ENCODE measurements around the gene GYG1. TPM values are rescaled to one million over a fixed set of nuclear protein-coding genes. Genes with fewer than 3 reads are reported as not detected.

Gene GYG1
- total RNA-seq, 1 experiment from 2014 or later, result 75.2 TPM

DNA sequence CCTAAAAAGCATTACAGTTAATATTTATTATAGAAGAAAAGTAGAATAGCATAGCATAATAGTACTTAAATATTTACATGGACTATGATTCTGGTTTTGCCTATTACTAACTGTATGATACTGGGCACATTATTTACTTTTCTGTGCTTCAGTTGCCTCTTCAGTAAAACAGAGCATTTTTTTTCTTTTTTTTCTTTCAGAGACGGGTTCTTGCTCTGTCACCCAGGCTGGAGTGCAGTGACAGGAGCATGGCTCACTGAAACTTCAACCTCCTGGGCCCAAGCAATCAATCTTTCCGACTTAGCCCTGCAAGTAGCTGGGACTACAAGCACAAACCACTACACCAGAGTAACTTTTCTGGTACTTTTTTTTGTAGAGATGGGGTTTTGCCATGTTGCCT, 47.0 kb downstream of the GYG1 start:
- intact Hi-C loops (cut with micrococcal nuclease; ENCODE audit: unreplicated experiment), result no loop called here

DNA sequence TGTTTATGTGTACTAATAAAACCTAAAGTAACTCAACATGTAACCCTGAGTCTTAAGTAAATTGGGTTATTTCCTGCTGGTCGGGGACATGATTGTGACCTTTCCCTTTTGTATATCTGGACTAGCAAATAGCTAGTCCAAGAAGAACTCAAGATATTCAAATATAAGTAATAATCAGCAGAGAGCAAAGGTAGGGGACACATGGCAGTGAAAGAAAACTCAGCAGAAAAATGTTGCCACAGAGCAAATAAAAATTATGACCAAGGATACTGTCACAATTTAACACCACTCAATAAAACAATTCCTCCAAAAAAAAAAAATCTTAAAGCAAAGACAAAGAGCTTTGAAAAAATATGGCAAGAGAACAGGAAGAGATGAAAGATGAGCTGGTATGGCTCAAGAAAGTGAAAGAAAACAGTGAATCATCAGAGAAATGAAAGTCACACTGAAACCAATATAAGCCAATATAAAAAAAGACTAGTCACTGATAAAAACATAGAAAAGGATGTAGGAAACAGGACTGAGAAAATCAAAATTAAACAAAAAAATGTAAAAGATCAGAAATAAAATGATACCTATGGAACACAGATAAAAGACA, 51.5 kb downstream of the GYG1 start:
- peaks cover 69% of the 10 kb centered on the region for H3K36me3 ChIP-seq (ENCODE audit: control insufficient read depth, insufficient read depth, low read length)
- H3K27ac ChIP-seq (ENCODE audit: low read length), result no peak overlapping the region
- ChIA-PET POLR2A (interaction anchor here (0.6 kb wide), 2 partner anchors 40 to 175 kb away, joined by 3 read pairs; no protein-coding TSS in a partner anchor), CTCF (interaction anchor here (0.7 kb wide), 1 partner anchor 324 kb away, joined by 10 read pairs; no protein-coding TSS in a partner anchor)
- no TSS peak for BruUV-seq (replicated peaks)
- H3K4me3 ChIP-seq (ENCODE audit: low read depth in 2 of 2, low read length in 2 of 2), result no peak overlapping the region
- no peaks in the 10 kb centered on the region for H3K9me3 ChIP-seq (ENCODE audit: control insufficient read depth, insufficient read depth, low read depth, low read length)
- H3K27me3 ChIP-seq (ENCODE audit: control insufficient read depth, insufficient read depth, low read length), result no peaks in the 10 kb centered on the region
- no peak for TF ChIP-seq TCF7L2 (IDR thresholded peaks at IDR 0.05; ENCODE audit: low read depth, low read length)
- H3K4me1 ChIP-seq (ENCODE audit: control insufficient read depth, insufficient read depth, low read length), result no peaks in the 10 kb centered on the region
- no peak for DNase-seq (ENCODE audit: low read depth, low spot score)
- in situ Hi-C loops (cut with HindIII; ENCODE audit: low pct_unique_long_range_greater_than_20kb, low sequenced_read_pairs) (no loop called here), intact Hi-C loops (cut with micrococcal nuclease; ENCODE audit: unreplicated experiment) (no loop called here)
- no peak for ATAC-seq

More for the DNA sequence above, 47.0 kb downstream of the GYG1 start:
- ATAC-seq (no peak), DNase-seq (ENCODE audit: low read depth, low spot score) (no peak)
- BruUV-seq (replicated peaks), result no TSS peak
- Histone ChIP-seq H3K4me1 (ENCODE audit: control insufficient read depth, insufficient read depth, low read length) (no peaks in the 10 kb centered on the region), H3K27ac (ENCODE audit: low read length) (no peak overlapping the region), H3K4me3 (ENCODE audit: low read depth in 2 of 2, low read length in 2 of 2) (no peak overlapping the region), H3K27me3 (ENCODE audit: control insufficient read depth, insufficient read depth, low read length) (no peaks in the 10 kb centered on the region), H3K36me3 (ENCODE audit: control insufficient read depth, insufficient read depth, low read length) (peaks cover 60% of the 10 kb centered on the region), H3K9me3 (ENCODE audit: control insufficient read depth, insufficient read depth, low read depth, low read length) (no peaks in the 10 kb centered on the region)
- ChIA-PET CTCF (no interaction called here), POLR2A (no interaction called here)
- TF ChIP-seq, protein P1, sequence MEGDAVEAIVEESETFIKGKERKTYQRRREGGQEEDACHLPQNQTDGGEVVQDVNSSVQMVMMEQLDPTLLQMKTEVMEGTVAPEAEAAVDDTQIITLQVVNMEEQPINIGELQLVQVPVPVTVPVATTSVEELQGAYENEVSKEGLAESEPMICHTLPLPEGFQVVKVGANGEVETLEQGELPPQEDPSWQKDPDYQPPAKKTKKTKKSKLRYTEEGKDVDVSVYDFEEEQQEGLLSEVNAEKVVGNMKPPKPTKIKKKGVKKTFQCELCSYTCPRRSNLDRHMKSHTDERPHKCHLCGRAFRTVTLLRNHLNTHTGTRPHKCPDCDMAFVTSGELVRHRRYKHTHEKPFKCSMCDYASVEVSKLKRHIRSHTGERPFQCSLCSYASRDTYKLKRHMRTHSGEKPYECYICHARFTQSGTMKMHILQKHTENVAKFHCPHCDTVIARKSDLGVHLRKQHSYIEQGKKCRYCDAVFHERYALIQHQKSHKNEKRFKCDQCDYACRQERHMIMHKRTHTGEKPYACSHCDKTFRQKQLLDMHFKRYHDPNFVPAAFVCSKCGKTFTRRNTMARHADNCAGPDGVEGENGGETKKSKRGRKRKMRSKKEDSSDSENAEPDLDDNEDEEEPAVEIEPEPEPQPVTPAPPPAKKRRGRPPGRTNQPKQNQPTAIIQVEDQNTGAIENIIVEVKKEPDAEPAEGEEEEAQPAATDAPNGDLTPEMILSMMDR (IDR thresholded peaks at IDR 0.05), result no peak
- TF ChIP-seq SIN3A (IDR thresholded peaks at IDR 0.05; ENCODE audit: borderline replicate concordance, insufficient read depth, low read depth, low read length) (no peak), POLR2AphosphoS5 (IDR thresholded peaks at IDR 0.05; ENCODE audit: low read depth, low read length) (no peak), TCF7L2 (IDR thresholded peaks at IDR 0.05; ENCODE audit: low read depth, low read length) (no peak)
- TF ChIP-seq, protein P2, sequence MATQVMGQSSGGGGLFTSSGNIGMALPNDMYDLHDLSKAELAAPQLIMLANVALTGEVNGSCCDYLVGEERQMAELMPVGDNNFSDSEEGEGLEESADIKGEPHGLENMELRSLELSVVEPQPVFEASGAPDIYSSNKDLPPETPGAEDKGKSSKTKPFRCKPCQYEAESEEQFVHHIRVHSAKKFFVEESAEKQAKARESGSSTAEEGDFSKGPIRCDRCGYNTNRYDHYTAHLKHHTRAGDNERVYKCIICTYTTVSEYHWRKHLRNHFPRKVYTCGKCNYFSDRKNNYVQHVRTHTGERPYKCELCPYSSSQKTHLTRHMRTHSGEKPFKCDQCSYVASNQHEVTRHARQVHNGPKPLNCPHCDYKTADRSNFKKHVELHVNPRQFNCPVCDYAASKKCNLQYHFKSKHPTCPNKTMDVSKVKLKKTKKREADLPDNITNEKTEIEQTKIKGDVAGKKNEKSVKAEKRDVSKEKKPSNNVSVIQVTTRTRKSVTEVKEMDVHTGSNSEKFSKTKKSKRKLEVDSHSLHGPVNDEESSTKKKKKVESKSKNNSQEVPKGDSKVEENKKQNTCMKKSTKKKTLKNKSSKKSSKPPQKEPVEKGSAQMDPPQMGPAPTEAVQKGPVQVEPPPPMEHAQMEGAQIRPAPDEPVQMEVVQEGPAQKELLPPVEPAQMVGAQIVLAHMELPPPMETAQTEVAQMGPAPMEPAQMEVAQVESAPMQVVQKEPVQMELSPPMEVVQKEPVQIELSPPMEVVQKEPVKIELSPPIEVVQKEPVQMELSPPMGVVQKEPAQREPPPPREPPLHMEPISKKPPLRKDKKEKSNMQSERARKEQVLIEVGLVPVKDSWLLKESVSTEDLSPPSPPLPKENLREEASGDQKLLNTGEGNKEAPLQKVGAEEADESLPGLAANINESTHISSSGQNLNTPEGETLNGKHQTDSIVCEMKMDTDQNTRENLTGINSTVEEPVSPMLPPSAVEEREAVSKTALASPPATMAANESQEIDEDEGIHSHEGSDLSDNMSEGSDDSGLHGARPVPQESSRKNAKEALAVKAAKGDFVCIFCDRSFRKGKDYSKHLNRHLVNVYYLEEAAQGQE (IDR thresholded peaks at IDR 0.05; ENCODE audit: insufficient read depth in 1 of 2, low read depth in 2 of 2, low read length in 1 of 2), result no peak
- in situ Hi-C loops (cut with HindIII; ENCODE audit: low pct_unique_long_range_greater_than_20kb, low sequenced_read_pairs), result no loop called here

DNA sequence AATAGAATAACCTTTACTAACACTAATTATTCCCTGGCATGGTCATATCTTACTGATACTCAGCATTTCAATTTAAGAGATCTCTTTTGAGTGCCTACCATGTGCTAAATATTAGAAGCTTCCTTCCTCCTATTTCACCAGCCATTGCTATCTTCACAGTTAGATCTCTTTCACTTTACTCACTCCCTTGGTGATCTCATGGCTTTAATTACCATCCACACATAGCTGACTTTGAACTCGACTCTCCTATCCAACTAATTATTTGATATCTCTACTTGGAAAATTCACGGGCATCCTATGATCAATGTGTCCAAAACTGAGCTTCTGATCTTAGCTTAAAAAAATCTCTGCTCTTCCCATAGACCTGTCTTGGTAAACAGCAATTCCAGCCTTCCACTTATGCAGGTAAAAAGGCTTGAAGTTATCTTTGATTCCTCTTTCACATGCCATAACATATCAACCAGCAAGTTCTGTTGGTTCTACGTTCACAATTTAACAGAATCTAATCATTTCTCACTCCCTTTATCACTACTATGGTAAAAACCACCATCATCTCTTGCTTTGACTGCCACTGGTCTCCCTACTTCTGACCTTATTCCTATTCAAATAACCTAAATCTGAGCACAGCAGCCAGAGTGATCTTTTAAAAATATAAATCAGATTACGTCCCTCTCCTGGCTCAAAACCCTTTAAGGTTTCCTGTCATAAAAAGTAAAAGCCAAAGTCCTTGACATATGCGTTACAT, 53.2 kb downstream of the GYG1 start:
- in situ Hi-C loops (cut with HindIII; ENCODE audit: low pct_unique_long_range_greater_than_20kb, low sequenced_read_pairs) (no loop called here), intact Hi-C loops (cut with micrococcal nuclease; ENCODE audit: unreplicated experiment) (no loop called here)
- no TSS peak for BruUV-seq (replicated peaks)
- ATAC-seq, result no peak
- H3K36me3 ChIP-seq (ENCODE audit: control insufficient read depth, insufficient read depth, low read length), result peaks cover 70% of the 10 kb centered on the region
- H3K27me3 ChIP-seq (ENCODE audit: control insufficient read depth, insufficient read depth, low read length), result no peaks in the 10 kb centered on the region
- H3K4me3 ChIP-seq (ENCODE audit: low read depth in 2 of 2, low read length in 2 of 2), result no peak overlapping the region
- H3K9me3 ChIP-seq (ENCODE audit: control insufficient read depth, insufficient read depth, low read depth, low read length), result no peaks in the 10 kb centered on the region
- ChIA-PET POLR2A (no interaction called here), CTCF (no interaction called here)
- no peak overlapping the region for H3K27ac ChIP-seq (ENCODE audit: low read length)
- no peak for DNase-seq (ENCODE audit: low read depth, low spot score)
- TF ChIP-seq, protein P2 (IDR thresholded peaks at IDR 0.05; ENCODE audit: insufficient read depth in 1 of 2, low read depth in 2 of 2, low read length in 1 of 2), result no peak
- TF ChIP-seq TCF7L2 (IDR thresholded peaks at IDR 0.05; ENCODE audit: low read depth, low read length), result no peak
- TF ChIP-seq SIN3A (IDR thresholded peaks at IDR 0.05; ENCODE audit: borderline replicate concordance, insufficient read depth, low read depth, low read length), result no peak
- TF ChIP-seq POLR2AphosphoS5 (IDR thresholded peaks at IDR 0.05; ENCODE audit: low read depth, low read length), result no peak
- TF ChIP-seq, protein P1 (IDR thresholded peaks at IDR 0.05), result no peak
- H3K4me1 ChIP-seq (ENCODE audit: control insufficient read depth, insufficient read depth, low read length), result no peaks in the 10 kb centered on the region

All from Panc1 (cell line).